ENCODE measurements around the gene POU6F2.

DNA sequence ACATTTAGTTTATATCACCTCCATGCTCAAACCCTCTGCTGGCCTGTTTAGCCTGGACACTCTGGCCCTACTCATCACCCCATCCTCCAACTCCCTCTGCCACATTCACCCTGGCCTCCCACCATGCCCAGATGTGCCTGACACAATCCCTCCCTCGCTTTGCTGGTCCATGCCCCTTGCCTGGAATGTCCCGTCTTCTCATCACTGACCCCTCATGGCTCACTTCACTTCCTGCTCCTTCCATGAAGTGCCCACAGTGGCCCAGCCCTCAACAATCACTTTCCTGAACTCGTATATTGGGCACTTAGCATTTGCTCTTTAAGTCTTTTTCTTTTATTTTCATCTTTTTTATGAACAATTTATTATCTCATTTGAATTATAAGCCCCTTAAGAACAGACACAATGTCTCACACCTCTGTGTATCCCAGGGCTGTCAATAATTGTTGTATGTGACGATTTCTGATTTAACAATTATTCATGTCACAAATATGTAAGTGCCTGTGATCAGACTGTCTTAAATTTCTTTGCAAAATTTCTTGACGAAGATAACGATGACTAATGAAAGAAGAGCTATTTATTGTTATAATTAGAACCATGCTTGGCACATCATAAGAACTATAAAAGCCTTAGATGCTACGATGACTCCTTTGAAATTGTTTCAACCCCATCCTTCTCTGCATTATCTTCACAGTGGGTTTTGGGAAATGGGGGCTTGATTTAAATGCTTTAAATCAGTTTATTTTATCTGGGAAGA, 378.6 kb downstream of the POU6F2 start:
- TF ChIP-seq, protein P1, sequence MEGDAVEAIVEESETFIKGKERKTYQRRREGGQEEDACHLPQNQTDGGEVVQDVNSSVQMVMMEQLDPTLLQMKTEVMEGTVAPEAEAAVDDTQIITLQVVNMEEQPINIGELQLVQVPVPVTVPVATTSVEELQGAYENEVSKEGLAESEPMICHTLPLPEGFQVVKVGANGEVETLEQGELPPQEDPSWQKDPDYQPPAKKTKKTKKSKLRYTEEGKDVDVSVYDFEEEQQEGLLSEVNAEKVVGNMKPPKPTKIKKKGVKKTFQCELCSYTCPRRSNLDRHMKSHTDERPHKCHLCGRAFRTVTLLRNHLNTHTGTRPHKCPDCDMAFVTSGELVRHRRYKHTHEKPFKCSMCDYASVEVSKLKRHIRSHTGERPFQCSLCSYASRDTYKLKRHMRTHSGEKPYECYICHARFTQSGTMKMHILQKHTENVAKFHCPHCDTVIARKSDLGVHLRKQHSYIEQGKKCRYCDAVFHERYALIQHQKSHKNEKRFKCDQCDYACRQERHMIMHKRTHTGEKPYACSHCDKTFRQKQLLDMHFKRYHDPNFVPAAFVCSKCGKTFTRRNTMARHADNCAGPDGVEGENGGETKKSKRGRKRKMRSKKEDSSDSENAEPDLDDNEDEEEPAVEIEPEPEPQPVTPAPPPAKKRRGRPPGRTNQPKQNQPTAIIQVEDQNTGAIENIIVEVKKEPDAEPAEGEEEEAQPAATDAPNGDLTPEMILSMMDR (conservative IDR thresholded peaks at IDR 0.05; ENCODE audit: low read depth in 2 of 2) = peak; percentile 14 to 29; a peak in 2 of 4 replicates
- TF ChIP-seq, protein P2, sequence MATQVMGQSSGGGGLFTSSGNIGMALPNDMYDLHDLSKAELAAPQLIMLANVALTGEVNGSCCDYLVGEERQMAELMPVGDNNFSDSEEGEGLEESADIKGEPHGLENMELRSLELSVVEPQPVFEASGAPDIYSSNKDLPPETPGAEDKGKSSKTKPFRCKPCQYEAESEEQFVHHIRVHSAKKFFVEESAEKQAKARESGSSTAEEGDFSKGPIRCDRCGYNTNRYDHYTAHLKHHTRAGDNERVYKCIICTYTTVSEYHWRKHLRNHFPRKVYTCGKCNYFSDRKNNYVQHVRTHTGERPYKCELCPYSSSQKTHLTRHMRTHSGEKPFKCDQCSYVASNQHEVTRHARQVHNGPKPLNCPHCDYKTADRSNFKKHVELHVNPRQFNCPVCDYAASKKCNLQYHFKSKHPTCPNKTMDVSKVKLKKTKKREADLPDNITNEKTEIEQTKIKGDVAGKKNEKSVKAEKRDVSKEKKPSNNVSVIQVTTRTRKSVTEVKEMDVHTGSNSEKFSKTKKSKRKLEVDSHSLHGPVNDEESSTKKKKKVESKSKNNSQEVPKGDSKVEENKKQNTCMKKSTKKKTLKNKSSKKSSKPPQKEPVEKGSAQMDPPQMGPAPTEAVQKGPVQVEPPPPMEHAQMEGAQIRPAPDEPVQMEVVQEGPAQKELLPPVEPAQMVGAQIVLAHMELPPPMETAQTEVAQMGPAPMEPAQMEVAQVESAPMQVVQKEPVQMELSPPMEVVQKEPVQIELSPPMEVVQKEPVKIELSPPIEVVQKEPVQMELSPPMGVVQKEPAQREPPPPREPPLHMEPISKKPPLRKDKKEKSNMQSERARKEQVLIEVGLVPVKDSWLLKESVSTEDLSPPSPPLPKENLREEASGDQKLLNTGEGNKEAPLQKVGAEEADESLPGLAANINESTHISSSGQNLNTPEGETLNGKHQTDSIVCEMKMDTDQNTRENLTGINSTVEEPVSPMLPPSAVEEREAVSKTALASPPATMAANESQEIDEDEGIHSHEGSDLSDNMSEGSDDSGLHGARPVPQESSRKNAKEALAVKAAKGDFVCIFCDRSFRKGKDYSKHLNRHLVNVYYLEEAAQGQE (IDR thresholded peaks at IDR 0.05; ENCODE audit: unreplicated experiment) = no peak
- TF ChIP-seq EZH2phosphoT487 (IDR thresholded peaks at IDR 0.05; ENCODE audit: unreplicated experiment) (no peak), POLR2AphosphoS5 (IDR thresholded peaks at IDR 0.05; ENCODE audit: low read depth) (no peak)

Measured in GM23338 (cell line).